GM21619 (cell line): ENCODE data around the gene RAPSN.

Experiments
- ATAC-seq: cut with Tn5 transposase; IDR thresholded peaks from one replicate; pipeline ENCODE4 v1.9.1; 2021; ENCODE audit not compliant: unreplicated experiment

RAPSN gene

GRCh38 chr11:47435687-47436086 lies 13.2 kb downstream of the RAPSN start:
- no peak for ATAC-seq

- ATAC-seq = no peak
These were observed 14.7 kb downstream of the RAPSN start for GRCh38 chr11:47434011-47434786.

- ATAC-seq = no peak
These were observed 15.8 kb downstream of the RAPSN start for GRCh38 chr11:47433157-47433556.

- ATAC-seq = no peak
These were observed 17.4 kb downstream of the RAPSN start for GRCh38 chr11:47431356-47432083.

GRCh38 chr11:47430524-47430923 lies 18.4 kb downstream of the RAPSN start:
- no peak for ATAC-seq

GRCh38 chr11:47426062-47426956 lies 22.6 kb downstream of the RAPSN start, which contains the start of gene PSMC3:
TSS of gene PSMC3 (minus strand) at chr11:47426439. CDS start at chr11:47426279, 160 bp downstream.
- ATAC-seq = peak; percentile 90

GRCh38 chr11:47425611-47426010 lies 23.3 kb downstream of the RAPSN start:
- no peak for ATAC-seq

GRCh38 chr11:47418454-47419259 lies 30.3 kb downstream of the RAPSN start:
- ATAC-seq = no peak

GRCh38 chr11:47417712-47418111 lies 31.2 kb downstream of the RAPSN start:
- ATAC-seq = no peak

GRCh38 chr11:47415949-47416472 lies 32.9 kb downstream of the RAPSN start:
- ATAC-seq = no peak

- no peak for ATAC-seq
These were observed 33.7 kb downstream of the RAPSN start for GRCh38 chr11:47415091-47415854.

GRCh38 chr11:47414685-47415070 lies 34.3 kb downstream of the RAPSN start:
- ATAC-seq = no peak

GRCh38 chr11:47413908-47414684 lies 34.8 kb downstream of the RAPSN start:
- no peak for ATAC-seq

GRCh38 chr11:47413351-47413750 lies 35.6 kb downstream of the RAPSN start:
- ATAC-seq = no peak

GRCh38 chr11:47411884-47412746 lies 36.8 kb downstream of the RAPSN start:
- no peak for ATAC-seq

- ATAC-seq = no peak
These were observed 38.3 kb downstream of the RAPSN start for GRCh38 chr11:47410370-47411264.
